Left colon (tissue), 2 donors: ENCODE results near the gene IFT27. TPM values are rescaled to one million over a fixed set of nuclear protein-coding genes. Genes with fewer than 3 reads are reported as not detected.

ENCODE experiments used
- total RNA-seq, 2 donors: library from RNA; stranded (reverse); fragmentation: NEBNext Ultra II Directional; extraction: Animal tissue kit (Norgen Biotek cat#: 25700); gene quantifications; one replicate each; pipeline ENCODE4 v1.2.1, GENCODE V29; 2021
- donor health status: DM: no; HTN: no; CAD: no.
- donor health status: DM: yes; HTN: yes; CAD: no.

IFT27 gene
- total RNA-seq, 2 donors from 2014 or later: 26.5 to 30.1 TPM

Other genes starting within 250 kb of the IFT27 start
- 100 to 1,000 TPM; 130 to 131 TPM for gene EIF3D, start 247.0 kb downstream of the IFT27 start, total RNA-seq
- not detected for gene CACNG2, start 72.4 kb downstream of the IFT27 start, total RNA-seq
- not detected for gene PVALB, start 40.9 kb upstream of the IFT27 start, total RNA-seq
- 10 to 100 TPM in 1 of 2 donors, 1 to 10 TPM in 1; 6.3 to 11.2 TPM for gene NCF4, start 84.9 kb upstream of the IFT27 start, total RNA-seq
- 1 to 10 TPM; 2.9 to 5.6 TPM for gene CSF2RB, start 137.5 kb upstream of the IFT27 start, total RNA-seq
- gene TST, start 243.3 kb upstream of the IFT27 start, total RNA-seq: 100 to 1,000 TPM; 507 to 576 TPM
- gene MPST, start 243.6 kb upstream of the IFT27 start, total RNA-seq: 100 to 1,000 TPM; 221 to 250 TPM